ENCODE results near the gene UNC5C. TPM values are rescaled to one million over a fixed set of nuclear protein-coding genes. Genes with fewer than 3 reads are reported as not detected.
A peak's percentile ranks its signal among the peaks of the same experiment; 100 is the strongest.
"Not testable (repeated sequence)": the region's sequence is repeated elsewhere in the genome, so short reads cannot be mapped to it uniquely, and the experiment has no call there.

The UNC5C gene
- total RNA-seq, 1 donor = under 0.01 TPM

DNA sequence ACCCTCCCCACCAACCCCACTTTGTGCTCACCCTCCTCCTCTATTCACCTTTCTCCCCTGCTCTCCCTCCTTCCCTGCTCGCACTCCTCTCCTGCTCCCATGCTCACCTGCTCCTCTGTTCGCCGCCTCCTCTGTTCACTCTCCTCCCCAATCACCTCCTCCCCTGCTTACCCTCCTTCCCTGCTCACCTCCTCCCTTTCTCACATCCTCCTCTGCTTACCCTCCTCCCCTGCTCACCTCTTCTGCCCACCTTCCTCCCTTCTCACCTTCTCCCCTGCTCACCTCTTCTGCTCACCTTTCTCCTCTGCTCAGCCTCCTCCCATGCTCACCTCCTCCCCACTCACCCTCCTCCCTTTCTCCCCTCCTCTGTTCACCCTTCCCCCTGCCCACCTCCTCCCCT lies 357.2 kb downstream of the UNC5C start:
- DNase-seq (ENCODE audit: low read depth in 2 of 3, low spot score in 2 of 3) = no peak

DNA sequence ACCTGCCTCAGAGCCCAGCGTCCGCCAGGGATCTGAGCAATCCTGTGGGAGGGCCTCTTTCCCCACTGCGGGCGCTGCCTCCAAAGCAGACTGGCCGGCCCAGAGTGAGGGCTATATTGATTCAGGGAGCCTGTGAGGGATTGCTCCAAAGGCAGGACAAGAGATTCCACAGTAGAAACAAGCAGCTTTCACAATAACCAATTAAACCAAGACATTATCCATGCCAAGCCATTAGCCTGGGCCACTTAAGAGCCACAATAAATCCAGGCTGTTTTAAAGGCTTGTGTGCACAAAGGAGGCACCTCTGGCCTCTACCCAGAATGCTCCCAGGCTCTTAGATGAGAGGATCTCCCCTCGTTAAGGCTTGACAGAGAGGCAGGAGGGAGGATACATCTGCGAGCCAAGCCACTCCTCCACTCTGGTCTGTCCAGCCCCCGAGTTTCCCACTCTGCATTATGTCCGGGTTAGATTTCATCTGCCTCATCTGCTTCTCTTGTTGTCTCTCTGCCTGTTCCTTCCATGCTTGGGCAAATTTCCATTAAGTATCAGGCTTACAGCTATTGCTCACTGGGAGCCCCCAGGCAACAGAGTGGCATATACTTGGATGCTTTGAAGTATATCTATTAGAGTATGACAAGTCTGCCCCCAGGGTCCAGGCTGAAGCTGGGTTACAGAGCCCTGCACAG lies 357.9 kb downstream of the UNC5C start:
- no peak for DNase-seq (ENCODE audit: low read depth in 2 of 3, low spot score in 2 of 3)

DNA sequence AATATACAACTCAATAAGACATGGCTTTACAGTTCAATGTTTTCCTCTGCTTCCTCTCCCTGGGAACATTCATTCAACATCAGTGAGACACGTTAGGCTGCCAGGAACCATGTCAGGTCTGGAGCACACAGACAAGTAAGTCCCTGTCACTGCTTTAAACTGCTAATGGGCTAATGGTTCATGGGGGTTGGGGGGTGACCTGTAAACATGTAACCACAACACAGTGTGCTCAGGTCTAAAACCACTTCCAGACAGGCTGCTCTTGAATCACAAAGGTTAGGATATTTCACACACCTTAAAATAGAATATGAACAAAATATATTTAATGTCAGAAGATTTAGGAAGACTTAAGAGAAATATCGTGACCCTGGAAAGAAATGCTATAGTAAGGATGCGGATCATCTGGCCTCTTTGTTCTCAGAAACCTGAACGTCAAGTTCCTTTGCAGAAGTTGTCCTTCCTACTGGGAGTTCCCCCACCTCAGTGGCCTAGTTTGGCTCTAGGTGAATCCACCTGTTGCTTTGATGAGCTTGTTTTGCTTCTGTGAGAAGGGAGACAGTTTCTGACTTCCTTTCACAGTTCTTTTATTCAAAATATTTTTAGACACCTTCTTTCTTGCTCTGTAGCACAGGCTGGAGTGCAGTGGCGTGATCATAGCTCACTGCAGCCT lies 359.9 kb downstream of the UNC5C start:
- DNase-seq (ENCODE audit: low read depth in 2 of 3, low spot score in 2 of 3) = no peak

DNA sequence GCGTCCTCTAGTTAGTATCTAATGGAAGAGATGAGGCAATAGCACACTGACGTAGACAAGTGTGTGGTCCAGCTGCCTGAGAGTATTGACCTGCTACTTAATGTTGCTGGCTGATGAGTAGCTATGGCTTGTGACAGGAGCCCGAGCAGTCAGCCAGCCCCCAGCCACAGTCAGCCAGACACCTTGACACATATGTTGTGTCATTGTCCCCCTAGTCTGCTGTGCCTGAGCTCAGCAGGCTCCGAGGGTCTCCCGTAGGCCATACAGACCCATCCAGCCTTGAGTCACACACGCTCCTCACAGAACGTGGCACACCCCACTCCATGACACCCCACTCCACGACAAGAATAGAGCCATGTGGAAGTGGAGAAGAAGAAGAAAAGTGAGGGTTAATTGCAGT lies 362.1 kb downstream of the UNC5C start:
- DNase-seq (ENCODE audit: low read depth in 2 of 3, low spot score in 2 of 3) = no peak

DNA sequence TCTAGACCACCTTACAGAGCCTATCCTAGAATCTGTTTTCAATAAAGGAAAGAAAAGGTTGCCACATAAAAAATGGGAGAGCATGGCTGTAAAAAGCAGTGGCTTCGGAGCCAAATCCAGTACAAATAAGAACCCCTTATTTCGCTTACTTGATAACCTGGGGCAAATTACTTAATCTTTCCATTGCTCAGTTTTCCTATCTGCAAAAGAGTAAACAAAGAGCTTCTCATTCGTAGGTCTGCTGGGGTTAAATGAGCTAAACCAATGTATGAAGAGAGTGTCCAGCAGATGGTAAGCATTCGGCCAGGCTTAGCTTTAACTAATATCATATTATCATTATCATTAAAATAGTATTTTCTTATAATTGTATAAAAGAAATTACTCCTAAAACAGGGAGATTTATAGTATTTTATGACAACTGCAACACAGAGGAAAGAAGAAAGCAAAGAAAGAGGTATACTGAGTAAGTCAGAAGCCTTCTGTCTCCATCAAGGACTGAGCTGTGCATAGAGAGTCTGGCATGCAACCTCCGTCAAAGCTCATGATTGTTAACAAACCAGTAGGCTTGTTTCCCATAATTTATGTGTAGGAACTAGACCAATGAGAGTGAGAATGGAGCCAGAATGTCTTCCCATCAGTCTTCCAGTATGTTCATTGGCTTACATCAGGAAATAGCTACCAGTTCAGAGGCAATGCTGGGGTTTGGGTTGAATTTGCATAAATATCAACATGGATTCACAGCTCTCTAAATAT lies 364.9 kb downstream of the UNC5C start:
- no peak for DNase-seq (ENCODE audit: low read depth in 2 of 3, low spot score in 2 of 3)

DNA sequence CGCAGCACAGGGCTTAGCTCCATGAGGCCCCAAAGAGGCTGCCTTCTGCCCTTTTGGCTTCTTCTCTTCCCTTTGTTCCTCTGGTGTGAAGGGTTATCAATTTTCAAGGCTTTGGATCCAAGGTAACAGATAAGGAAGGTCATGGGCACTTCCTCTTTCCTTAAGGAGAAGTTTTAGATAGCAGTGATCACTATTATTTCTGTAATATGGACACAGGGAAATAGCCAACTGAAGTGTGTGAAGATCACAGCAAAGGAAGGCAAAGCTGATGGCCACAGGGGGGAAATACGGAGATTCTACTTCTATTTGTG lies 366.8 kb downstream of the UNC5C start:
- DNase-seq (ENCODE audit: low read depth in 2 of 3, low spot score in 2 of 3) = no peak

DNA sequence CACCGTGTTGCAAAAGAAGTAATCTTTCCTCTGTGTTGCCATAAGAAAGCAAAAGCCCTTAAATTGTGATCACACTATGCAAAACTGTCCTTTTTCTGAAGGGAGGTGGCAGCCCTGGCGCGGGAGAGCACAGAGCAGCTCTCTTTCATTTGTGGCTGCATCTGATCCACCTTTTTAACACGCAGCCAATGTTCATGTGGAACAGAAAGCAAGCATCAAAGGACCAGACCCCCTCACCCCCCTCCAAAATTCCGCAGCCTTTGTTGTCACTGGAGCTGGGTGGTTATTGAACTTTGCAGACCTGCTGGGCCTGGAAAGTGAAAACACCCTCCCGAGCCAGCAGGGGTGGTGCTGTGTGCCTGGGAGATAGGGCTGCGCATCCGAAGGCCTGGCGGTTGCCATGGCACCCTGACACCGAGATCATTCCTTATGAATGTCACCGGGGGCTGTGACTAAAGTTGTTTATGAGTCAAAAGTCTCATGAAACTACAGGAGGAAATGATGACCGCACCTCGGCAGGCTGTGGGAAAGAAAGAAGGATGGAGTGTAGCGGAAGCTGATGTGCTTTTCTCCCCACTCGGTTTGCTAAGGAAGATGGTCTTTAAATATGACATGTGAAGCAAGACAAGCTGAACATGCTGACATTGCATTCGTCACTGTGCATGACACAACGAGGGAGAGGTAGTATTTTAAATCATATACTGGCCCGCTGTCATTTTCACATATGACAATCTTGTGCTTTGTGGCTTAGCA lies 367.4 kb downstream of the UNC5C start:
- DNase-seq (ENCODE audit: low read depth in 2 of 3, low spot score in 2 of 3) = peak in 1 of 3 donors; percentile 13

DNA sequence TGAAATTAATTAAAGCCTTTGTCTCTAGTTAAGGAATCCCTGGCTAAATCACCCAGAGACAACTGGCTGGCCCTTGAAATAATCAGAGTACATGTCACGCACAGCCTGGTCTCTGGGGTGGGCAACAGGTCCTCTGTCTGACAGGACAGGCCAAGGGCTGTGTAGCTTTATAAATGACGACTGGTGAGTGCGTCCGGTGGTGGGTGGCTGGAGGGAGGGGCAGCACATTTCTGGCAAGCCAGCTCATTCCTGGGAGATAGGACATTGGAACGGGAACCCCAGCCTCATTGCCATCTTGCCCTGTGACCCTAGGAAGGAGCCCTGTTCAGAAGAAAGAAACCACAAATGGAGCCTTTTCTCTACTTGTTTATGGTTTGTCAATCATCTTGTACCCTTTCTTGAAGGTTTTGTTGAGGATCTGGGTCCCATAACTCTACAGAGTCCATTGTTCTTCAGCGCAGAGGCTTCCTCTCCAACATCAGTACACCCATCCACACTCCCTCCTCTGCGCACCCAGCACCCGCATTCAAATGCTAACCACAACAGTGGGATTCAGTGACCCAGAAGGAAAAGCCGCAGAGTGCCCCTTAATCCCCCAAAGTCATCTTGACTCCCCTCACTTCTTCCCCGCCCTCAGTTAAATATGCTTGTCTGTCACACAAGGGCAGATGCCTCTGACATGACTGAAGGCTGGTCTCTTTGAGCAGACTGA lies 368.1 kb downstream of the UNC5C start:
- DNase-seq (ENCODE audit: low read depth in 2 of 3, low spot score in 2 of 3) = no peak

DNA sequence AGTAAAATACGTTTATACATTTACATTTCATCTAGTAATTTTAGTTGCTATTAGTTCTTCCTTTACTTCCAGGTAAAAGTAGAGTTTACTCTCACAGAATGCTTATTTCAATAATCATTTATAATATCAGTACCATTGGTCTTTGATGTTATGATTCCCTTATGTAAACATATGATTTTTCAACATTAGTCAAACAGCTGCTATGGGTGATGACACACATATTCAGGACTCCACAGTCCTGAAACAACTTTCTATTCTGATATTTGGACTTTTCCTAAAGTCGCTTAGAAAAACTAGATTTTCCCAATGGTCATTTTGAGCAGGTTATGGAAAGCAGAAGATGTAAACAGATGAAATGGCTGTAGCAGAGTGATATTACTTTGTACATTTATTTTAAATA lies 369.8 kb downstream of the UNC5C start:
- no peak for DNase-seq (ENCODE audit: low read depth in 2 of 3, low spot score in 2 of 3)

DNA sequence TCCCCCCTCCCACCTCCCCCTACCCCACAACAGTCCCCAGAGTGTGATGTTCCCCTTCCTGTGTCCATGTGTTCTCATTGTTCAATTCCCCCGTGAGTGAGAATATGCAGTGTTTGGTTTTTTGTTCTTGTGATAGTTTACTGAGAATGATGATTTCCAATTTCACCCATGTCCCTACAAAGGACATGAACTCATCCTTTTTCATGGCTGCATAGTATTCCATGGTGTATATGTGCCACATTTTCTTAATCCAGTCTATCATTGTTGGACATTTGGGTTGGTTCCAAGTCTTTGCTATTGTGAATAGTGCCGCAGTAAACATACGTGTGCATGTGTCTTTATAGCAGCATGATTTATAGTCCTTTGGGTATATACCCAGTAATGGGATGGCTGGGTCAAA lies 377.4 kb downstream of the UNC5C start:
- not testable (repeated sequence) for DNase-seq (ENCODE audit: low read depth in 2 of 3, low spot score in 2 of 3)

DNA sequence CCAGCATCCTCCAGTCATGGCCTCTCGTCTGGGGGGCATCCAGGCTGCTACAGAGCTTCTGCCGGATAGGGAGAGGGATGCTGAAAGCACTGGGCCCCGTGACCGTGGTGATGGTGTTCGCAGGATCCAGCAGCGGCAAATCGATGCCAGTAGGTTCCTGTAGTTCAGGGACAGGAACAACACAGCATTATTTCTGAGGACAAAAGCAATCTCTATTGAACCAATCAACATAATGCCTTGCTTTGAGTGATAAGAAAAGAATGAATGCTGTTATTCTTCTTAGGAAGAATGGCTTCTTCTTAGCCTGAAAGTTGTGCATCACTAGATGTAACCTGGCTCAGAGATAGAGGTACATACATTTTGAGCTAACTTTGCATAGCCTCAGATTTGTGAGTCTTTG lies 378.6 kb downstream of the UNC5C start:
- no peak for DNase-seq (ENCODE audit: low read depth in 2 of 3, low spot score in 2 of 3)

DNA sequence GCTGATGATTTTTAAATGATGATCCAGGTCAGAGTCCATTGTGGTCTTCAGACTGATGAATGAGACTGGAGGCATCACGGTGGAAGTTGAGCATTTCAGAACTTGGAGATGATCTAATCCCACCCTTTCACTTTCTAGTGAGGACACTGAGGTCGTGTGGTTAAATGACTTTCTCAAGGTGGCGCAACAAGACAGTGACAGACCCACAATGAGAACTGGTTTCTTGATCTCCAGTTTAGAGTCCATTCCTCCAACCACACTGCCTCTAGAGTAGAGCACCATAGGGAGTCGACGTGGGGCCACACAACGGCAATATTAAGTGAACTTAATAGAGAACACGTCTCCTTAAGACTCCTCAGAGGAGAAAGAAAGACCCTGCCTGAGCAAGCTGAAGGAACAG lies 381.0 kb downstream of the UNC5C start:
- DNase-seq (ENCODE audit: low read depth in 2 of 3, low spot score in 2 of 3) = no peak

DNA sequence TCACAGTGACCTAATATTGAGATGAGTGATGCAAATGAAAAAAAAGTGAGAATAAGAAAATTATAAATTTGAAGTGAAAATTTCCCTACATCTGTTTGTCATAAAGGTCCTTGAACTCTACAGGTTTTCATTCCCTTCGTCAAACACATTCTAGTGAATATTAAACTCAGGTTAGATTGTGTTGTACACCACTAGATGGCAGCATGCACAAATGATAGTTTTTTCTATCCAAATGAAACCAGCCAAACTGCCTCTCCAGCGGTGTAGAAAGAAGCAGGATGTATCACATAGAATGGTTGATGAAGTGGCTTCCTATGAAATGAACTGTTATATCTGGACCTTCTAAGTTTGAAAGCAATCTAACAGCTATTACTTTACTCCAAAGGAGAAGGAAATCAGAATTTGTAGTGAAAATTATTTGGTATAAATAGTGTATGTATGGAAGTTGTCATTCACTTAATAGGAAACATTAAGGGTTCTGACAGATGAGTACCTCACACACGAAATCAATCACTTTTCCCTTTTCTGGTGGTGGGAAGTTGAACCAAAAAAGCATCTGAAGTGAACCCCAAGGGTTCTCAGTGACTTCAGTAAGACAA lies 382.7 kb downstream of the UNC5C start:
- peak in 2 of 3 donors; percentile 65 to 84 for DNase-seq (ENCODE audit: low read depth in 2 of 3, low spot score in 2 of 3)

DNA sequence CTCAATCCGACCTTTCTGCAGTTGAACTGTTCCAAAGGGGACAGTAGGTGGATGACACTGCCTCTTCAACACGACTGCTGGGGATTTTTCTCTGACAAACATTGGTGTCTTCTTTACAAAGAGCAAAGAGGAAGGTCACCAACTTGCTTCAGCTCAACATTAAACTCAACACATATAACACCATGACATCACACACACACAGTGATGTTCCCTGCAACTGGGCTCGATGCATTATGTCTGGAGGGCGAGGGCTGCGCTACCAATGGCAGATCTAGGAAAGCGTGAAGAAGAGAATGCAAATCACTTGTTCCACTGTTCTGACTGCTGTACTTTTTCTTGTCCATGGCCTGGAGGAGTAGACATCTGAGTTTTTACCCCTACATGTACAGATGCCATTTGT lies 385.9 kb downstream of the UNC5C start:
- no peak for DNase-seq (ENCODE audit: low read depth in 2 of 3, low spot score in 2 of 3)

DNA sequence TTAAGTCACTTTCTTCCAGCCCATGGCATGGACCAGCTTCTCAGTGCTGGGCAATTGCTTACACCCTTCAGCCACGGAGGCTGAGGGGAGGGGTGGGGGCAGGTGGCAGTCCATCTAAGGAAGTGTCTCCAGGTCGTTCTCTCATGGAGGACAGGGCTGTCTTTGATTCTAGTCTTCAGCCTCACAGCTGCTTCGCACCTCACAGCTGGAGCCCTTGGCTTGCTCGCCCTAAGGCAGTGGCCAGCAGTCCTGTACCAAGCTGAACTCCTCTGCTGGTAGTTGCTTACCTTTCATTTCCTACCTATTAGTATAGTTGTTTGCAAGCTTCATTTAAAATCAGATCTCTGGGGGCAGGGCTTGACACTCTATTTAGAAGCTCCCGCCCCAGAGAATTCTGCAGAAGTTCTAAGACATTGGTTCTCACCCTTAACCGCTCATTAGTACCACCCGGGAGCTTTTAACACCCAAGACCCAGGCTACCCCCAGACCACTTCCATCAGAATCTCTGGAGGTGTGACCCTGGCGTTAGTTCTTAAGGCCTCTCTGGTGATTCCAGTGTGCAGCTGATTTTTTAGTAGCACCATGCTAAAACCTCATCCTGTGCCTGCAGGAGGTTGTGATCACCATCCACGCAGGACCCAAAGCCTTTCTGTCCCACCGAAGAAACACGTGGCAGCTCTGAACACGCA lies 386.8 kb downstream of the UNC5C start:
- no peak for DNase-seq (ENCODE audit: low read depth in 2 of 3, low spot score in 2 of 3)

DNA sequence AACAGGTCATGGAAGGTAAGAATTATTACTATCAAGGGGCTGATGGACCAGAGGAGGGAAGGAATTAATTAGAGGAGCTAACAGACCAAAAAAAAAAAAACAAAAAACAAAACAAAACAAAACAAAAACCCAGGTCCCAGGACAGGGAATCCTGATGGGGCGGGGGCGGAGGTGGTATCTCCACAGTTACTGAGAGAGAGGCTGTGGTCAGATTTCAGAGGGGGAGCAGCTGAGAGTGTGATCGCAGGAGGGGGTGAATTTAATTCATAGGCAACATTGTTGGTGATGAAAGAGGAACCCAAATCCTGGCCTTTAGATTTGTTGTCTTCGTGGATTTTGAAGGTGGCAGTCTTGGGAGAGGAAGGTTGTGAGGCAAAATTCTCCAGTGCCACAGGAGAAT lies 389.4 kb downstream of the UNC5C start:
- no peak for DNase-seq (ENCODE audit: low read depth in 2 of 3, low spot score in 2 of 3)

DNA sequence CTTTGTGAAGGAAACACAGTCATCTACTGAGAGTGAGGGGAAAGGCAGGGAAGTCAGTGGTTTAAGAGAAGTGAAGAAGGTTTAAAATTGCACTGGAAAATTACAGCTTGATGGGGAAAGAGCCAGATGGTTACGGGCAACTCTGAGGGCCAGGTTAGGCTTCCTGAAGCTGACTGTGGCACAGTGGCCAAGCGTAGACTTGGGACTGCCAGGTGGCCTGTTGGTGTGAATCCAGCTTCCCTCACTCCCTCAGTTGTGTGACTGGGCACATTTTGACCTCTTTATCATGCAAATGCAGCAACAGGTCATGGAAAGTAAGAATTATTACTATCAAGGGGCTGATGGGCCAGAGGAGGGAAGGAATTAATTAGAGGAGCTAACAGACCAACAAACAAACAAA lies 390.1 kb downstream of the UNC5C start:
- DNase-seq (ENCODE audit: low read depth in 2 of 3, low spot score in 2 of 3) = no peak

DNA sequence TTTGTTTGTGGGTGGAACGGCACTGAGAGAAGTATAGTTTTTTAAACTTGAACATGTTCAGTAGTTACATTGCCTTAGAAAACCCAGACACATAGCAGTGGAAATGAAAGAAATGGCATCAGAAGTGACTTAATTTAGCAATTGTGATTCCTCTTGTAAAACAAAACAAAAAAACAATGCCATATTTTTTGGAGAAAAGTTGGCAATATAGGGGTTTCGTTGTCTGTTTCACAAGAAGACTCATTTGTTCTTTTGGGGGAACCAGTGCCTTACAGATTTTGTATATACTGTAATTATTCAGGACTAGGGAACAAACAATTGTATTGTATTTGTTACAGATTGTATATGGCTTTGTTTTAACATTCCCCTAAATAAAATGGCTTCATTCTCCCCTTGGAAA lies 390.7 kb downstream of the UNC5C start:
- DNase-seq (ENCODE audit: low read depth in 2 of 3, low spot score in 2 of 3) = no peak

DNA sequence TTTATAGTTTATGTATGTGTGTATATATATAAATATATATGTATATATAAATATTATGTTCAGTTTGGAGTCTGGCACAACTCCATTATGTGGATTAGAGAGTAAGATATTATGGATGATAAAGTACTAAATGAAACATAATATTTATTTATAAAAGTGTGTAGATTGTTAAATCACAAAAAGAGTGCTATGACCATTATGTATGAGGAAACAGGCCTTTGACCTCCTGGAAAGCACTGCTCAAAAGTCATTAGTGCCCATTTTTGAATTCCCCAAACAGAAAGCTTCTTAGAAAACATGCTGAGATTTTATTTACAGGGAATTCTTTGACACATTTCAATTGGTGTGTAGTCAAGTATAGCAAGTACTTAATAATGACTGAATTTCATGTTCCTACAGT lies 391.2 kb downstream of the UNC5C start:
- no peak for DNase-seq (ENCODE audit: low read depth in 2 of 3, low spot score in 2 of 3)

DNA sequence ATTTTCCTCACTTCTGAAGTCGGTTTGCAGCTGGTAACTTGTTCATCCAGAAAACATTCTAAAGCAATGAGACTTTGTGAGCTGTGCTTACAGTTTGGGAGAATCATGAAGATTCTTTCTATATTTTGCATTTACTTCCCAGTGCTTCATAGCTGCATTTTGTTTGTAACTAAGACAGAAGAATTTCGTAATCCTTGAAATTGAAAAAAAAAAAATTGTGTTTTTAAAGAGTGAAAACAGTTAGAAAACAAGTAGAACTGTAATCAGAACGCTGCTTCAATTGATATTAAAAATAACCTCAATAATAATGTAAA lies 392.4 kb downstream of the UNC5C start:
- DNase-seq (ENCODE audit: low read depth in 2 of 3, low spot score in 2 of 3) = no peak
